ENCODE measurements around the gene AOPEP.

DNA sequence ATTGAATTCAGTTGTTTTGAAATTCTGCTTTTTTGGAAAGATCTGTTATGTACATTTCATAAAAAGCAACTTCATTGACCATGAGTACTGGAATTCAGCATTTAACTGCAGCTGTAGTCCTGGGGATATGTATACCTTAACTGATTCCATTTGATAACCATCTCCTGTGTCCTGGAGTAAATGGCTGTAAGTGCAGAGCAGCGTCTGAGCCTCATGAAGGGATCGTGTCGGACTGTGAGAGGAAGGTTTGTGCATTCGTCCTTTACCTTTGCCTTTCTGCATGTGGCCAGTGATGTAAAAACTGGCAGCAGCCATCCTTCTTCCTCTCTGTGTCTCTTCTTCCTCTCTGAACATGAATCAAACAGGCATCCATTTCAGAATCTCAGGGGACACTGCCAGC lies 303.8 kb downstream of the AOPEP start:
- TF ChIP-seq, protein P1, sequence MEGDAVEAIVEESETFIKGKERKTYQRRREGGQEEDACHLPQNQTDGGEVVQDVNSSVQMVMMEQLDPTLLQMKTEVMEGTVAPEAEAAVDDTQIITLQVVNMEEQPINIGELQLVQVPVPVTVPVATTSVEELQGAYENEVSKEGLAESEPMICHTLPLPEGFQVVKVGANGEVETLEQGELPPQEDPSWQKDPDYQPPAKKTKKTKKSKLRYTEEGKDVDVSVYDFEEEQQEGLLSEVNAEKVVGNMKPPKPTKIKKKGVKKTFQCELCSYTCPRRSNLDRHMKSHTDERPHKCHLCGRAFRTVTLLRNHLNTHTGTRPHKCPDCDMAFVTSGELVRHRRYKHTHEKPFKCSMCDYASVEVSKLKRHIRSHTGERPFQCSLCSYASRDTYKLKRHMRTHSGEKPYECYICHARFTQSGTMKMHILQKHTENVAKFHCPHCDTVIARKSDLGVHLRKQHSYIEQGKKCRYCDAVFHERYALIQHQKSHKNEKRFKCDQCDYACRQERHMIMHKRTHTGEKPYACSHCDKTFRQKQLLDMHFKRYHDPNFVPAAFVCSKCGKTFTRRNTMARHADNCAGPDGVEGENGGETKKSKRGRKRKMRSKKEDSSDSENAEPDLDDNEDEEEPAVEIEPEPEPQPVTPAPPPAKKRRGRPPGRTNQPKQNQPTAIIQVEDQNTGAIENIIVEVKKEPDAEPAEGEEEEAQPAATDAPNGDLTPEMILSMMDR (conservative IDR thresholded peaks at IDR 0.05; ENCODE audit: low read length), result no peak
- TF ChIP-seq EZH2phosphoT487 (IDR thresholded peaks at IDR 0.05; ENCODE audit: borderline replicate concordance), result no peak
